Tibial nerve (tissue), 4 donors: ENCODE measurements around the gene ACAA1.

Experiments used
- CTCF ChIP-seq, 5 experiments: fragments of 200-600 bp in 3 of 5; fragments of 450-650 bp in 2 of 5; sonication (generic) in 3 of 5; IDR thresholded peaks; one replicate each; pipeline ENCODE4 v1.5.1; 2016 to 2019; ENCODE audit warnings: antibody characterized with exemption in 5 of 5, mild to moderate bottlenecking in 3 of 5, moderate library complexity in 2 of 5
- EP300 ChIP-seq, 2 donors: sonication (generic); formaldehyde crosslinking; IDR thresholded peaks; one replicate each; pipeline ENCODE4 v1.6.1; 2017; ENCODE audit warnings: antibody characterized with exemption in 2 of 2, mild to moderate bottlenecking in 1 of 2

DNA sequence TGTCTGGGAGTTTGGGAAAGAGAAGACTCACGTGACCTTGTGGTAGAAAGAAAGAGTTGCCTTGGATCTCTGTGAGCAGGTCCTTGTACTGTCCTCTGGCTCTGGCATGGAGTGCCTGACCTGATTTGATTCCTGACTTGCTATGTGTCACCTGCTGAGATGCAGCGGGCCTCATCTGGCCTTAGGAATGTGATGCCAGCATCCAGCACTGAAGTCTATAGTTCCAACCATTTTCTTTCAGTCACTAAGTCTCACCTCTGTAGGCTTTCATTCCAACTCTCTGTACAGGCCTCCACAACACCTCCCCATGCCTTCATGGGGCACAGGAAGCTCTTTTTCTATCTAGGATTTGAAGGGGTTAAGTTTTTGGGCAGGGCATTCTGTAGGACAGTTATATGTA, 16.3 kb upstream of the ACAA1 start:
- TF ChIP-seq CTCF (IDR thresholded peaks at IDR 0.05) (no peak), EP300 (IDR thresholded peaks at IDR 0.05) (no peak)
